Measurements from ENCODE around the gene LARP4. TPM values are rescaled to one million over a fixed set of nuclear protein-coding genes. Genes with fewer than 3 reads are reported as not detected.

The LARP4 gene
- total and polyA plus RNA-seq, 9 of the 15 experiments (the other 6 are each of a cell fraction or from before 2014, with no cell fraction given) = 31.6 to 84.5 (median 52.4) TPM

GRCh38 chr12:50453872-50454271 lies 53.2 kb downstream of the LARP4 start:
- WGBS (ENCODE audit: insufficient coverage, low coverage, missing lambda C conversion rate) = 99% methylated on average over 5 of the region's 5 CpGs
- no peak for ATAC-seq
- Histone ChIP-seq H3K36me3 (ENCODE audit: control insufficient read depth, insufficient read depth, low read length) (peaks cover 78% of the 10 kb centered on the region), H3K79me2 (ENCODE audit: control insufficient read depth, insufficient read depth, low read length) (peaks cover 5% of the 10 kb centered on the region; the same call in 2 of the 3 replicates), H3K9ac (ENCODE audit: insufficient read depth in 1 of 2, low read depth in 2 of 2, low read length in 2 of 2) (no peak overlapping the region), H3K4me3 (no peak overlapping the region), H3K4me2 (ENCODE audit: insufficient read depth, low read length) (no peak overlapping the region), H3K27me3 (ENCODE audit: control insufficient read depth in 2 of 2, insufficient read depth in 2 of 2, low read length in 2 of 2) (no peaks in the 10 kb centered on the region), H3K9me3 (replicated peaks; ENCODE audit: control insufficient read depth, insufficient read depth, low read depth, low read length) (no peaks in the 10 kb centered on the region), H3K9me1 (ENCODE audit: control insufficient read depth, insufficient read depth, low read length) (no peaks in the 10 kb centered on the region), H3K4me1 (replicated peaks in 1 of 2; ENCODE audit: control insufficient read depth in 2 of 2, insufficient read depth in 2 of 2, low read length in 2 of 2) (no peaks in the 10 kb centered on the region), H2AFZ (ENCODE audit: low read depth, low read length) (no peak overlapping the region), H4K20me1 (replicated peaks; ENCODE audit: control insufficient read depth, insufficient read depth, low read length) (no peaks in the 10 kb centered on the region), H3K27ac (ENCODE audit: extremely low read depth, low read depth, low read length) (no peak overlapping the region)
- no peak for DNase-seq (ENCODE audit: extremely low read depth in 1 of 4, low spot score in 3 of 4)
- no TSS peak for BruUV-seq (replicated peaks)
- TF ChIP-seq DACH1 (IDR thresholded peaks at IDR 0.05; ENCODE audit: partially characterized antibody) (no peak), RERE (CRISPR knock-in tag; IDR thresholded peaks at IDR 0.05; ENCODE audit: borderline replicate concordance) (no peak), CEBPG (CRISPR knock-in tag; IDR thresholded peaks at IDR 0.05) (no peak), CEBPG (tag; conservative IDR thresholded peaks at IDR 0.05 in 1 of 2, IDR thresholded peaks at IDR 0.05 in 1 of 2) (peak; percentile 43 to 75), CEBPB (tag; IDR thresholded peaks at IDR 0.05) (peak; percentile 74), ZNF76 (CRISPR knock-in tag; IDR thresholded peaks at IDR 0.05; ENCODE audit: borderline replicate concordance) (no peak)
- in situ Hi-C loops (cut with MboI) (no loop called here), intact Hi-C loops (cut with micrococcal nuclease) (no loop called here)
- ChIA-PET CTCF (ENCODE audit: low intra/inter-chr PET ratio) (no interaction called here), POLR2A (interaction anchor here (1.1 kb wide), 1 partner anchor 9 kb away, joined by 3 read pairs; no protein-coding TSS in a partner anchor)
- FAIRE-seq = no peak
